ENCODE results near the gene CAPN1.
"Not testable (repeated sequence)": the region's sequence is repeated elsewhere in the genome, so short reads cannot be mapped to it uniquely, and the experiment has no call there.

The CAPN1 gene

GRCh38 chr11:65221026-65221425 is 39.3 kb downstream of the CAPN1 start:
- no peak for DNase-seq

- DNase-seq, result no peak
Measured at GRCh38 chr11:65223011-65223410, 41.3 kb downstream of the CAPN1 start.

GRCh38 chr11:65224930-65225278 is 43.2 kb downstream of the CAPN1 start:
- DNase-seq, result no peak

- DNase-seq, result no peak
Measured at GRCh38 chr11:65225279-65226102, 43.8 kb downstream of the CAPN1 start.

GRCh38 chr11:65226103-65226442 is 44.3 kb downstream of the CAPN1 start:
- DNase-seq, result no peak

GRCh38 chr11:65227879-65228278 is 46.2 kb downstream of the CAPN1 start:
- no peak for DNase-seq

GRCh38 chr11:65236194-65237059 is 54.7 kb downstream of the CAPN1 start:
- no peak for DNase-seq

GRCh38 chr11:65238302-65238701 is 56.6 kb downstream of the CAPN1 start:
- DNase-seq, result not testable (repeated sequence)

- no peak for DNase-seq
Measured at GRCh38 chr11:65241134-65241533, 59.4 kb downstream of the CAPN1 start.

GRCh38 chr11:65241692-65242091 is 60.0 kb downstream of the CAPN1 start:
- DNase-seq, result no peak

- no peak for DNase-seq
Measured at GRCh38 chr11:65242389-65242788, 60.7 kb downstream of the CAPN1 start.

GRCh38 chr11:65243797-65244196 is 62.1 kb downstream of the CAPN1 start:
- no peak for DNase-seq

- DNase-seq, result not testable (repeated sequence)
Measured at GRCh38 chr11:65245046-65245445, 63.3 kb downstream of the CAPN1 start.

GRCh38 chr11:65246506-65246905 is 64.8 kb downstream of the CAPN1 start:
- DNase-seq, result no peak

- DNase-seq, result not testable (repeated sequence)
Measured at GRCh38 chr11:65248184-65248710, 66.5 kb downstream of the CAPN1 start.

- no peak for DNase-seq
Measured at GRCh38 chr11:65251476-65251875, 69.7 kb downstream of the CAPN1 start.

GRCh38 chr11:65254724-65255123 is 73.0 kb downstream of the CAPN1 start:
- no peak for DNase-seq

- DNase-seq, result no peak
Measured at GRCh38 chr11:65258988-65259387, 77.3 kb downstream of the CAPN1 start.

- no peak for DNase-seq
Measured at GRCh38 chr11:65260302-65260701, 78.6 kb downstream of the CAPN1 start.

- no peak for DNase-seq
Measured at GRCh38 chr11:65260756-65261590, 79.2 kb downstream of the CAPN1 start.
